ENCODE data around the gene WDR91.
A peak's percentile ranks its signal among the peaks of the same experiment; 100 is the strongest.

Gene WDR91

DNA sequence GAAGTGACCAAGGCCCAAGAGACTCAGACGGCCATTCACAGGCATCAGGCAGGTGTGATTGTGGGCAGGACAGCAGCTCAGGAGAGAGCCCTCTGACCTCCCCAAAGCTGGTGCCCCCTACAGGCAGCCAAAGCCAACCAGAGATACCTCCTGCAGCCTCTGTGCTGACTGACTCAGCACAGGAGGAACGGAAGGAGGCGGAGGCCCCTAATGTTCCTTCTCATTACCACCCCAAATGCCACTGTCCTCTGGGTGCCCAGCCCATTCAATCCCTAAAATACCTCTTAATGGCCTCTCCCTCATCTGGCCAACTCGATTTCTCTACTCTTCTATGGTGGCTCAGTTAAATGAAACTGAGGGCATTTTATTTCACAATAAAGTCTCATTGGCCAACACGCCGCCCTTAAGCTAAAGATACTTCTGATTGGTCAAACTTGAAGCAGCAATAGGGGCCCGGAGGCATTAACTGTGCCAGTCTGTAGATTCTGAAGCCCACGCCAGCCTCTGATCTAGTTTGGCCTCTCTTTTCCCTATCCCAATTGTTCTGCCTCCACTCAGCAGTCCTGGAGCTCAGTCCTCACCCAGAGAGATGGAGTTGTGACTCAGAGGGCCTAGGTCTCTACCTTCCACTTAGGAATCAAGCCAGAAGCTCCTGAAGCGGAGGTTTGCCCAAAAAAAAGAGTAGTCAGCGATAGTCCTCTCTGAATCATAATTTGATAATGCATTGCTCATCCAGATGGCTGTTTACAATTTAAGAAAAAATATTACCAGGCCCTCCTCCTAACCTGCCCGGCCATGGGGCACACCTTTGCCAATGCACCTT is 42.0 kb downstream of the WDR91 start:
- DNase-seq (peak; percentile 49), ATAC-seq (ENCODE audit: insufficient read depth, low read depth) (no peak)
- Histone ChIP-seq H3K4me3 (ENCODE audit: low read depth in 1 of 2, low read length in 2 of 2) (peak overlapping the region; percentile 82 to 91), H4K20me1 (ENCODE audit: insufficient read depth, low read length) (peaks cover 10% of the 10 kb centered on the region; the same call in 1 of the 2 replicates), H3K27ac (ENCODE audit: low read length) (peak overlapping the region; percentile 98), H3K79me2 (ENCODE audit: insufficient read depth, low read length) (peaks cover 34% of the 10 kb centered on the region), H2AFZ (ENCODE audit: low read depth, low read length) (peak overlapping the region; percentile 96), H3K36me3 (ENCODE audit: insufficient read depth, low read length) (peaks cover 49% of the 10 kb centered on the region), H3K9me3 (ENCODE audit: insufficient read depth, low read length, severe bottlenecking) (no peaks in the 10 kb centered on the region), H3K9ac (ENCODE audit: low read depth, low read length) (peak overlapping the region; percentile 100), H3K4me2 (ENCODE audit: insufficient read depth, low read length) (peak overlapping the region; percentile 95), H3K4me1 (ENCODE audit: insufficient read depth, low read length) (peaks cover 34% of the 10 kb centered on the region), H3K27me3 (ENCODE audit: insufficient read depth, low read length, poor library complexity) (no peaks in the 10 kb centered on the region)
- TF ChIP-seq CTCF (IDR thresholded peaks at IDR 0.05; ENCODE audit: borderline replicate concordance, extremely low read depth, low read length, poor library complexity, severe bottlenecking) (peak; percentile 59), EZH2 (IDR thresholded peaks at IDR 0.05; ENCODE audit: borderline replicate concordance, low read depth, low read length, severe bottlenecking) (no peak)

DNA sequence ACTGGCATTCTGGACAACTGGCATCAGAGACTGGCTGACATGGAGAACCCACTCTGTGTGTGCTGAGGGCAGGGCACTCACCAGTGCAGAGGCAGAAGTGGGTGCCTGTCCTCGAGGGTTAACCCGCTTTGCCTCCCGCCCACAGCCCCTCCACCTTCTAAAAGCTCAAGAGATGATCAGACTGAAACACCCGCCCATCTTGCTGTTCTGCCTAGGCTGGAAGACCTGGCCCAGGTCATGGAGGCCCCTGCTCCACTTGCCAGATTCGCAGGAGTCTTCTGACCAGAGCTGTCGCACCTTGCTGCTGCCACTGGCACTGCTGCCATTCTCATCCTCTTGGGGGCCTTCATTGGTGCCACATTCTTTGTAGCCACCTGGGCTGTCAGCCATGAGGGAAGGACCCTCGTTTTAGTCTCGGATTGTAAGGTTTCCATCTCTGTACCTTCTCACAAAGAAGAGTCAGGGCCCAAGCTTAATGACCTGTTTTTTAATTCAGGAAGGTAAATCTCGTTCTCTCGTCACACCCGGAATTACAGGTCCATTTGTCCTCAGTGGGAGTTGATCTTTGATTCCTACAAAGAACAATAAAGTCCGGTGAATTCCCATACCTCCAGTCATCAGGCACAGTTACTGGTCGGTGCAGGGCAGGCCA is 42.7 kb downstream of the WDR91 start:
- ATAC-seq (ENCODE audit: insufficient read depth, low read depth) (no peak), DNase-seq (no peak)
- Histone ChIP-seq H4K20me1 (ENCODE audit: insufficient read depth, low read length) (peaks cover 10% of the 10 kb centered on the region; the same call in 1 of the 2 replicates), H3K79me2 (ENCODE audit: insufficient read depth, low read length) (peaks cover 34% of the 10 kb centered on the region), H2AFZ (ENCODE audit: low read depth, low read length) (no peak overlapping the region), H3K36me3 (ENCODE audit: insufficient read depth, low read length) (peaks cover 51% of the 10 kb centered on the region), H3K4me2 (ENCODE audit: insufficient read depth, low read length) (peak overlapping the region; percentile 95), H3K4me3 (ENCODE audit: low read depth in 1 of 2, low read length in 2 of 2) (peak overlapping the region in 1 of 2 experiments; percentile 82; a peak in 2 of 4 replicates), H3K27ac (ENCODE audit: low read length) (peak overlapping the region; percentile 98; the same call in 1 of the 2 replicates), H3K4me1 (ENCODE audit: insufficient read depth, low read length) (peaks cover 34% of the 10 kb centered on the region), H3K9me3 (ENCODE audit: insufficient read depth, low read length, severe bottlenecking) (no peaks in the 10 kb centered on the region), H3K9ac (ENCODE audit: low read depth, low read length) (no peak overlapping the region; the same call in 1 of the 2 replicates), H3K27me3 (ENCODE audit: insufficient read depth, low read length, poor library complexity) (no peaks in the 10 kb centered on the region)
- TF ChIP-seq CTCF (IDR thresholded peaks at IDR 0.05; ENCODE audit: borderline replicate concordance, extremely low read depth, low read length, poor library complexity, severe bottlenecking): no peak
- no peak for TF ChIP-seq EZH2 (IDR thresholded peaks at IDR 0.05; ENCODE audit: borderline replicate concordance, low read depth, low read length, severe bottlenecking)

GRCh38 chr7:135168001-135168400 is 43.3 kb downstream of the WDR91 start:
- no peak overlapping the region for H3K4me3 ChIP-seq (ENCODE audit: low read depth in 1 of 2, low read length in 2 of 2)
- H3K9ac ChIP-seq (ENCODE audit: low read depth, low read length): no peak overlapping the region
- H3K4me1 ChIP-seq (ENCODE audit: insufficient read depth, low read length): peaks cover 34% of the 10 kb centered on the region
- no peak overlapping the region for H2AFZ ChIP-seq (ENCODE audit: low read depth, low read length)
- no peak overlapping the region for H3K27ac ChIP-seq (ENCODE audit: low read length)
- TF ChIP-seq CTCF (IDR thresholded peaks at IDR 0.05; ENCODE audit: borderline replicate concordance, extremely low read depth, low read length, poor library complexity, severe bottlenecking): no peak
- TF ChIP-seq EZH2 (IDR thresholded peaks at IDR 0.05; ENCODE audit: borderline replicate concordance, low read depth, low read length, severe bottlenecking): no peak
- peaks cover 51% of the 10 kb centered on the region for H3K36me3 ChIP-seq (ENCODE audit: insufficient read depth, low read length)
- H3K27me3 ChIP-seq (ENCODE audit: insufficient read depth, low read length, poor library complexity): no peaks in the 10 kb centered on the region
- H3K9me3 ChIP-seq (ENCODE audit: insufficient read depth, low read length, severe bottlenecking): no peaks in the 10 kb centered on the region
- H3K4me2 ChIP-seq (ENCODE audit: insufficient read depth, low read length): peak overlapping the region; percentile 95; the same call in 1 of the 2 replicates
- peaks cover 10% of the 10 kb centered on the region; the same call in 1 of the 2 replicates for H4K20me1 ChIP-seq (ENCODE audit: insufficient read depth, low read length)
- H3K79me2 ChIP-seq (ENCODE audit: insufficient read depth, low read length): peaks cover 34% of the 10 kb centered on the region
- no peak for ATAC-seq (ENCODE audit: insufficient read depth, low read depth)
- DNase-seq: no peak
